Right ventricle myocardium inferior (tissue), 1 donor: ENCODE measurements around the gene OTOGL. TPM values are rescaled to one million over a fixed set of nuclear protein-coding genes. Genes with fewer than 3 reads are reported as not detected.
"Not testable (repeated sequence)": the region's sequence is repeated elsewhere in the genome, so short reads cannot be mapped to it uniquely, and the experiment has no call there.

ENCODE experiments used
- ATAC-seq: fragments of 200-7000 bp; cut with Tn5 transposase; one replicate; pipeline ENCODE4 v1.9.1; 2020; ENCODE audit warnings: mild to moderate bottlenecking, moderate library complexity
- DNase-seq: peaks from one replicate; pipeline ENCODE4 v3.0.0; 2021; ENCODE audit errors: missing footprints
- intact Hi-C: fragments of 100-400 bp; cut with DNase I; formaldehyde crosslinking; loops from one replicate; pipeline ENCODE4 v1.11.0; 2022
- total RNA-seq: library from RNA; stranded (reverse); fragmentation: NEBNext Ultra II Directional; extraction: Animal tissue kit (Norgen Biotek cat#: 25700); gene quantifications from one replicate; pipeline ENCODE4 v1.2.1, GENCODE V29; 2021
- donor health status: DM: no; HTN: yes; CAD: no; lungs with severe emphysema.

Gene OTOGL
- total RNA-seq, 1 donor from 2014 or later = 0.38 TPM

DNA sequence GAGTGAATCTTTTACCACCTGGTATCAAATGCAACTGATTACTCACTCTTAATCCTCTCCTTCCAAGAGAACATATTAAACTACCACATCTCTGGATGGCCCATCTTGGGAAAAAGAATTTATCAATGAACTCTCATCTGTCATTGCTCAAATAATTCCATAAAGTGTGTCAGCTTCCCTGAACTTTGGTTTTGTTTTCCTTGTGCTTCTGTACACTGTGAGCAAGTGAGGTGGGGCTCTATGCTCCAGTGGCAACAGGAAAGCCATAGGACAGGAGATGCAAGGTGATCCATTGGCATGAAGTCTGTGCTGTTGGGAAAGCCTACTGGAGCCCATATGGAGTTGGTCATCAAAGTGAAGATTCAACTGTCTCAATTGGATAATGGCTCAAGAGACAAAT is 17.4 kb downstream of the OTOGL start:
- DNase-seq (no peak), ATAC-seq (no peak)
- intact Hi-C loops = no loop called here

- ATAC-seq (peak; percentile 26), DNase-seq (no peak)
- intact Hi-C loops = no loop called here
These were observed 19.4 kb downstream of the OTOGL start for GRCh38 chr12:80118565-80119324.

DNA sequence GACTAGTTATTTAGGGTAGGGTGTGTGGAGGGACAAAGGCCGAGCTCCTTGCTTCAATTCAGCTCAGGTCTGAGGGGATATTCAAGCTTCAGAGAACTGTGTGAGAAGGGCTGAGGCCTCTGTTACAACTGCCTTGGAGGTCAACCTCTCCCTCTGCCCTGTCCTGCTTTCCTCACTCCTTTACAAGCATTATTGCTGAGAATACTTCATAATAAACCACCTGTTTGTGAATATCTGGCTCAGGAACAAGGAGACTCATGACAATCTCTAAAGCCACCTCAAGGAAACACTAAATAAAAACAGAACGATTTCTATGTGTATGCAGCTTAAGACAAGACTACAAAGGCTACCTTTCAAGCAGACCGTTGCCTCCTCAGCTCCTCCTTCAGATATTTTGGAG is 21.7 kb downstream of the OTOGL start:
- intact Hi-C loops = no loop called here
- no peak for ATAC-seq

GRCh38 chr12:80121661-80122060 is 22.3 kb downstream of the OTOGL start:
- no peak for DNase-seq
- intact Hi-C loops = no loop called here

More for the DNA sequence above, 21.7 kb downstream of the OTOGL start:
- DNase-seq = no peak

GRCh38 chr12:80129895-80130530 is 30.7 kb downstream of the OTOGL start:
- DNase-seq = no peak
- intact Hi-C loops = no loop called here
- no peak for ATAC-seq

More at GRCh38 chr12:80121661-80122060, 22.3 kb downstream of the OTOGL start:
- no peak for ATAC-seq

DNA sequence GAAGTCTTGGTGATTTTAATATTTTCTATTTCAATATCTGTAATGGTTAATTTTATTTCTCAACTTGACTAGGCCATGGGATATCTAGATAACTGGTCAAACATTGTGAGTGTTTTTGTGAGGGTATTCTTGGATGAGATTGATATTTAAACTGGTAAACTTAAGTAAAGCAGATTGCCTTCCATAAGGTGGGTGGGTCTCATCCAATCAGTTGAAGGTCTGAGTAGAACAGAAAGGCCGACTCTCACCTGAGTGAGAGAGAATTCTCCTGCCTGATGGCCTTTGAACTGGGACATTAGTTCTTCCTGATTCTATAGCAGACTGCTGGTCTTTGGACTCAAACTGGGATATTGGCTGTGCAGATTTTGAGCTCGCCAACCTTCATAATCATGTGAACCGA is 36.3 kb downstream of the OTOGL start:
- intact Hi-C loops = no loop called here
- ATAC-seq = no peak
- DNase-seq = no peak

DNA sequence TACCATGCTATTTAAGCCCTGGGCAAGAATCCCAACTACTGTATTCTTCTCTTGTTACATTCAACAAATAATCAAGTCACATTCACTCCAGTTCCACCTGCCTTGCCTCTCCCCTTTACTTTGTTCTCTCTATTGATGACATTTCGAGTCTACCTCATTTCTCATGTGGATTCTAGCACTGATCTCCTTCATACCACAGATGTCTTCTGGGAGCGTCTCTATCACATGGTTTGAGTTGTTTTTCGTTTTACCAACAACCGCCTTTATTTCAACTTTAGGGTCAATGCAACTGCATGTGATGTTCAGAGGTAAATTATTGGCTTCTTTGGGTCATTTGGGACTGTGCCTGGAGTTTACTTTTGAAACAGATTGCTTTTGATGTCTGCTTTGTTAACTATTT is 40.7 kb downstream of the OTOGL start:
- intact Hi-C loops = no loop called here
- DNase-seq (no peak), ATAC-seq (no peak)

DNA sequence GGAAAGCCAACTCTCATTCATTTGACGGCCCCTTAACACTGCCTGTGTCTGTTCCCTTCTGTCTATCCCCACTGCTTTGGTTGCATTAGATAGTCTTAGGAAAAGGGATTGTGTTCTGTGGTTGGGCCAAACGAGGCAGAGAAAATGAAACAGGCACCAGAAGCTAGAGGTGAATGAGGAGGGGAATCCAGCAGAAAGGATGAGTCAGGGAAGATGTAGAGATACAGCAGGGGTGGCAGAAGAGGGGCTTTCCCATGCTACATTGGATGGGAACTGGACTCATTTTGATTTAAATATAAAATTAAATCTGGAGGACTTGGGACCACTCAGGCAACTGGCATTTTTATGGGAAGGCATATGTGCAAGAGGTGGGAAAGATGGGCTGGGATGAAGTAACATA is 43.3 kb downstream of the OTOGL start:
- DNase-seq (no peak), ATAC-seq (no peak)
- intact Hi-C loops = no loop called here

DNA sequence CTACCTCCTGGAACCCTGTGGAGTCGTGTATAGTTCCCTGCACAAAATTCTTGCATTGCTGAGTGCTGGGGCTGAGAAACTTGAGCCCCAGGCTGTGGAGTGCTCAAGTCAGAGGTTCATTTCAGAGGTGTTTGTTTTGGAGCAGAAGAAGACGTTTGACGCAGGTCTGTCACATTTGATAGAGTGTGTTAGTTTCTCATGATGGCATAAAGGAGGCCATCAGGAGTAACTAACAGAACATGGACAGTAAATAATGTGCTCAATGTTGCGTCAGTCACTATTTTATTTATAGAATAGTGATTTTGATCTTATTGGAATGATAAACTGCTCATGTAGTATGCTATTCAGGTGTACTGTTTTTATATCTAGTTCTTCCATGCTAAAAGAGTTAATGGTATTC is 44.2 kb downstream of the OTOGL start:
- ATAC-seq (no peak), DNase-seq (no peak)
- intact Hi-C loops = no loop called here

DNA sequence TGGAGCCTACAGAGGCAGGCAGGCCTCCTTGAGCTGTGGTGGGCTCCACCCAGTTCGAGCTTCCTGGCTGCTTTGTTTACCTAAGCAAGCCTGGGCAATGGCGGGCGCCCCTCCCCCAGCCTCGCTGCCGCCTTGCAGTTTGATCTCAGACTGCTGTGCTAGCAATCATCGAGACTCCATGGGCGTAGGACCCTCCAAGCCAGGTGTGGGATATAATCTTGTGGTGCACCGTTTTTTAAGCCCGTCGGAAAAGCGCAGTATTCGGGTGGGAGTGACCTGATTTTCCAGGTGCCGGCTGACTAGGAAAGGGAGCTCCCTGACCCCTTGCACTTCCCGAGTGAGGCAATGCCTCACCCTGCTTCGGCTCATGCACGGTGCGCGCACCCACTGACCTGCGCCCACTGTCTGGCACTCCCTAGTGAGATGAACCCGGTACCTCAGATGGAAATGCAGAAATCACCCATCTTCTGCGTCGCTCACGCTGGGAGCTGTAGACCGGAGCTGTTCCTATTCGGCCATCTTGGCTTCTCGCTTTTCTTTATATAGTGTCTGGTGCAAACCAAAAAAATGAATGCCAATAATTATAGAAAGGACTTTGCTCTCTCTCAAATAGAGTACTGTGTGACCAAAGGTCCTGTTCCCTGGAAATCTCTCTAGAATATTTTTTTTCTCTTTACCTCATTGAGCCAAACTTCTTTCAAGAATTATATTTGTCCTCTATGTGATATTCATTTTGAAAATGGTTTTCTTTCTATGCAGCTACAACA is 50.4 kb downstream of the OTOGL start:
- ATAC-seq, DNase-seq, intact Hi-C loops: not testable (repeated sequence)

GRCh38 chr12:80151131-80151530 is 51.8 kb downstream of the OTOGL start:
- intact Hi-C loops = no loop called here
- ATAC-seq (no peak), DNase-seq (no peak)

DNA sequence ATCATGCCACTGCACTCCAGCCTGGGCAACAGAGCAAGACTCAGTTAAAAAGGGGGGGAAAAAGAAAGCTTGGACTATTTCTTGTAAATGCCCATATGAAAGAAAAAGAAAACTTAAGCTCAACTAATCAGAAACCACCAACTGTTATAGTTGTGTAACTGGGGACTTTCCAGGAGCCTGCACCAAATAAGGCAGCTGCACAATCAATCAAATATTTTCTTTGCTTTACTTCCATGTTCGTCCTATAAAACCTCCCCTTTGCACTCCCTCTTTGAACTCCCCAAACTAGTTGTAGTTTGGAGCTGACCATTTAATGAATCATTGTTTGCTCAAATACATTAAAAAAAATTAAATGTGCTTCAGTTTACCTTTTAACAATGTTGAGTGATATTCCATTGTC is 54.9 kb downstream of the OTOGL start:
- ATAC-seq = no peak
- DNase-seq = no peak
- intact Hi-C loops = no loop called here

- intact Hi-C loops = no loop called here
- ATAC-seq (no peak), DNase-seq (no peak)
These were observed 57.0 kb downstream of the OTOGL start for GRCh38 chr12:80156306-80156705.

DNA sequence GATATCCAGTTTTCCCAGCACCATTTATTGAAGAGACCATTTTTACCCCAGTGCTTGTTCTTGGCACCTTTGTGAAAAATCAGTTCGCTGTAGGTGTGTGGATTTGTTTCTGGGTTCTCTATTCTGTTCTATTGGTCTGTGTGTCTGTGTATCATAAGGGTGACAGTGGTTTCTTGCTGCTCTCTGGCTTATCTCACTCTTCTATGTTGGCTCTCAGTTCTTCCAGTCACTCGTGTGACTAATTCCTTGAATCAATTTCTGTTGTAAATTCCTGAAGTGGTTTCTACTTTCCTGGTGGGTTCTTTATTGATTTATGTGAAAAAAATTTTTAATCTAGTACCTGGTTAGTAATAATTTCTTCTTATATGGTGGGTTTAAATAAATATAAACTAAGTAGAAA is 58.3 kb downstream of the OTOGL start:
- intact Hi-C loops = no loop called here
- DNase-seq (no peak), ATAC-seq (no peak)

DNA sequence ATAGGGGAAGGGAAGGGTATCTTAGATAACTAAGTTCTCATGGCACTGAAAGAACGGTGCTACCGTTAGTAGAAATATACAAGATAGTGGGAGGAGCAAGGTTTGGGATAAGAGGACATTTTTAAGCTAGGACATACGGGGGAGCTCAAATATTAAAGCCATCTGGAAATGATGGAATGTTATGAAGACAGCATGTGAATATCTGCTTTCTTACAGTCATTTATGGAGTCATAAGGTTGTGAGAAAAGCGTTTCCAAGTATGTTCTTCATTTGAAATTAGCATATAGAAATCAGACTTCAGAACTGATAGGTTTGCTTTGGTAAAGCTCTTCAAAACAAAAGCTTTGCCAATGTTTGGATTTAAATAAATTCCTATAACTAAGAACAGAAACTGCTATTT is 62.3 kb downstream of the OTOGL start:
- DNase-seq = no peak
- ATAC-seq = no peak
- intact Hi-C loops = no loop called here

GRCh38 chr12:80162177-80162576 is 62.8 kb downstream of the OTOGL start:
- intact Hi-C loops = no loop called here
- no peak for ATAC-seq
- no peak for DNase-seq

GRCh38 chr12:80165746-80166145 is 66.4 kb downstream of the OTOGL start:
- ATAC-seq = no peak
- DNase-seq = no peak
- intact Hi-C loops = no loop called here

GRCh38 chr12:80166751-80167150 is 67.4 kb downstream of the OTOGL start:
- DNase-seq (no peak), ATAC-seq (no peak)
- intact Hi-C loops = no loop called here

- ATAC-seq = no peak
- DNase-seq = no peak
- intact Hi-C loops = no loop called here
These were observed 69.6 kb downstream of the OTOGL start for GRCh38 chr12:80168936-80169335.

DNA sequence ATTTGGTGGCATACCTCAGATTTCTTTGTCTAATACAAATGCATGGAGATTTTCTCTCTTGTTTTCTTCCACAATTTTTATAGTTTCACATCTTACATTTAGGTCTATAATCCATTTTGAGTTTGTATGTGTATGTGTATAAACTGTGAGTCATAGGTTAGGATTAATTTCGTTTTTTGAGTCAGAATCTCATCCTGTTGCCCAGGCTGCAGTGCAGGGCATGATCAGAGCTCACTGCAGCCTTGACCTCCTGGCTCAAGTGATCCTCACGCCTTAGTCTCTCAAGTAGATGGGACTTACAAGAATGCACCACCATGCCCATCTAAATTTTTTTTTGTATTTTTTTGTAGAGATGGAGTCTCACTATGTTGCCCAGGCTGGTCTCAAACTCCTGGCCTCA is 71.6 kb downstream of the OTOGL start:
- ATAC-seq (no peak), DNase-seq (no peak)
- intact Hi-C loops = no loop called here
